Left ventricle myocardium inferior (tissue), 1 donor: ENCODE data around the gene SVOPL. TPM values are rescaled to one million over a fixed set of nuclear protein-coding genes. Genes with fewer than 3 reads are reported as not detected.

Source experiments
- DNase-seq: peaks from one replicate; pipeline ENCODE4 v3.0.0-alpha.2; 2020
- H3K27ac ChIP-seq: fragments of 200-600 bp; replicated peaks from 2 replicates; pipeline ENCODE4 v1.8.0; 2021
- H3K27me3 ChIP-seq: fragments of 200-600 bp; 2 replicates; pipeline ENCODE4 v1.8.0; 2021; ENCODE audit warnings: low read depth
- H3K36me3 ChIP-seq: fragments of 200-600 bp; 2 replicates; pipeline ENCODE4 v1.8.0; 2021
- H3K4me1 ChIP-seq: fragments of 200-600 bp; 2 replicates; pipeline ENCODE4 v1.8.0; 2021
- H3K4me3 ChIP-seq: fragments of 200-600 bp; 2 replicates; pipeline ENCODE4 v1.8.0; 2021; ENCODE audit warnings: mild to moderate bottlenecking, moderate library complexity
- H3K9me3 ChIP-seq: fragments of 200-600 bp; replicated peaks from 2 replicates; pipeline ENCODE4 v1.8.0; 2021
- CTCF ChIP-seq: fragments of 200-600 bp; IDR thresholded peaks from 2 replicates; pipeline ENCODE4 v1.8.0; 2021; ENCODE audit warnings: antibody characterized with exemption, mild to moderate bottlenecking, borderline replicate concordance
- intact Hi-C: fragments of 100-400 bp; cut with micrococcal nuclease; formaldehyde crosslinking; loops from one replicate; pipeline ENCODE4 v1.11.0; 2022
- total RNA-seq: library from RNA; stranded (reverse); fragmentation: NEBNext Ultra II Directional; extraction: Animal tissue kit (Norgen Biotek cat#: 25700); gene quantifications from one replicate; pipeline ENCODE4 v1.2.1, GENCODE V29; 2021
- donor health status: DM: no; HTN: yes; CAD: no; lungs with severe emphysema.

The SVOPL gene
- total RNA-seq, 1 donor from 2014 or later, result not detected

GRCh38 chr7:138608275-138608674 lies 92.9 kb downstream of the SVOPL start:
- no peak for TF ChIP-seq CTCF
- Histone ChIP-seq H3K4me1 (no peaks in the 10 kb centered on the region), H3K9me3 (peaks cover 10% of the 10 kb centered on the region), H3K36me3 (no peaks in the 10 kb centered on the region), H3K27me3 (no peaks in the 10 kb centered on the region), H3K4me3 (no peak overlapping the region), H3K27ac (no peak overlapping the region)
- intact Hi-C loops, result no loop called here
- DNase-seq, result no peak

- H3K9me3 ChIP-seq, result peaks cover 10% of the 10 kb centered on the region
- no peak overlapping the region for H3K4me3 ChIP-seq
- no peaks in the 10 kb centered on the region for H3K4me1 ChIP-seq
- no peak overlapping the region for H3K27ac ChIP-seq
- no peak for DNase-seq
- intact Hi-C loops, result no loop called here
- no peaks in the 10 kb centered on the region for H3K36me3 ChIP-seq
- H3K27me3 ChIP-seq, result no peaks in the 10 kb centered on the region
- no peak for TF ChIP-seq CTCF
Observed at GRCh38 chr7:138607216-138608126, 93.7 kb downstream of the SVOPL start.

GRCh38 chr7:138606236-138606635 lies 94.9 kb downstream of the SVOPL start:
- Histone ChIP-seq H3K27me3 (no peaks in the 10 kb centered on the region), H3K9me3 (peaks cover 10% of the 10 kb centered on the region), H3K4me3 (no peak overlapping the region), H3K27ac (no peak overlapping the region), H3K4me1 (no peaks in the 10 kb centered on the region), H3K36me3 (no peaks in the 10 kb centered on the region)
- no peak for DNase-seq
- TF ChIP-seq CTCF, result no peak
- intact Hi-C loops, result no loop called here

GRCh38 chr7:138603549-138604318 lies 97.4 kb downstream of the SVOPL start:
- DNase-seq, result no peak
- intact Hi-C loops, result no loop called here
- Histone ChIP-seq H3K4me3 (no peak overlapping the region), H3K27ac (no peak overlapping the region), H3K9me3 (peaks cover 10% of the 10 kb centered on the region), H3K27me3 (no peaks in the 10 kb centered on the region), H3K36me3 (no peaks in the 10 kb centered on the region), H3K4me1 (no peaks in the 10 kb centered on the region)
- TF ChIP-seq CTCF, result no peak

GRCh38 chr7:138602451-138602850 lies 98.7 kb downstream of the SVOPL start:
- H3K27ac ChIP-seq, result no peak overlapping the region
- no peaks in the 10 kb centered on the region for H3K36me3 ChIP-seq
- H3K9me3 ChIP-seq, result peaks cover 10% of the 10 kb centered on the region
- no peak for TF ChIP-seq CTCF
- H3K27me3 ChIP-seq, result no peaks in the 10 kb centered on the region
- H3K4me1 ChIP-seq, result no peaks in the 10 kb centered on the region
- intact Hi-C loops, result no loop called here
- no peak for DNase-seq
- H3K4me3 ChIP-seq, result no peak overlapping the region
